Fibroblast of villous mesenchyme (primary cell): ENCODE data around the gene NMRAL1. TPM values are rescaled to one million over a fixed set of nuclear protein-coding genes. Genes with fewer than 3 reads are reported as not detected.
A peak's percentile ranks its signal among the peaks of the same experiment; 100 is the strongest.

Experiments used
- DNase-seq: peaks from one replicate; pipeline ENCODE4 v3.0.0-alpha.2; 2010; ENCODE audit warnings: low read depth
- H3K4me3 ChIP-seq: 2 replicates; pipeline ENCODE4 v1.5.1; 2011; ENCODE audit warnings: low read depth, mild to moderate bottlenecking, low read length
- CTCF ChIP-seq: IDR thresholded peaks from 2 replicates; pipeline ENCODE4 v1.5.1; 2012; ENCODE audit warnings: low read depth, mild to moderate bottlenecking, low read length; ENCODE audit not compliant: insufficient read depth
- total RNA-seq: library from RNA; depleted of rRNA; stranded (reverse); fragments of >200 nt; gene quantifications from 2 replicates; pipeline ENCODE4 v1.2.3, GENCODE V29; 2012

Gene NMRAL1
- total RNA-seq, 1 donor, result 54.4 TPM

- no peak for TF ChIP-seq CTCF
- no peak for DNase-seq
These were observed 2.6 kb downstream of the NMRAL1 start for GRCh38 chr16:4471869-4472268.

GRCh38 chr16:4468972-4469371 lies 5.5 kb downstream of the NMRAL1 start:
- no peak for TF ChIP-seq CTCF
- no peak for DNase-seq
- H3K4me3 ChIP-seq, result no peak overlapping the region

More at GRCh38 chr16:4471869-4472268, 2.6 kb downstream of the NMRAL1 start:
- H3K4me3 ChIP-seq, result no peak overlapping the region

DNA sequence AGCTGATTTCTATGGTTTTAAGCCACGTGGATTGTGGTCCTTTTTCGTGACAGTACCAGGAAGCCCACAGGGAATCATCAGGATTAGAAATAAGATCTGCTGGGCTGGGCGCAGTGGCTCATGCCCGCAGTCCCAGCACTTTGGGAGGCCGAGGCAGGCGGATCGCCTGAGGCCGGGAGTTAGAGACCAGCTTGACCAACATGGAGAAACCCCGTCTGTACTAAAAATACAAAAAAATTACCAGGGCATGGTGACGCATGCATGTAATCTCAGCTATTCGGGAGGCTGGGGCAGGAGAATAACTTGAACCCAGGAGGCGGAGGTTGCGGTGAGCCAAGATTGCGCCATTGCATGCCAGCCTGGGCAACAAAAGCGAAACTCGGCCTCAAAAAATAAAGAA lies 6.5 kb downstream of the NMRAL1 start:
- H3K4me3 ChIP-seq, result no peak overlapping the region
- no peak for TF ChIP-seq CTCF
- DNase-seq, result no peak

GRCh38 chr16:4465977-4466779 lies 8.2 kb downstream of the NMRAL1 start:
- peak; percentile 41 for DNase-seq
- no peak for TF ChIP-seq CTCF
- no peak overlapping the region for H3K4me3 ChIP-seq

- TF ChIP-seq CTCF, result no peak
- no peak for DNase-seq
- H3K4me3 ChIP-seq, result no peak overlapping the region
These were observed 10.8 kb downstream of the NMRAL1 start for GRCh38 chr16:4463522-4464163.

GRCh38 chr16:4461250-4462085 lies 13.0 kb downstream of the NMRAL1 start:
- TF ChIP-seq CTCF, result no peak
- no peak overlapping the region for H3K4me3 ChIP-seq
- no peak for DNase-seq
